Activated T-helper 1 cell treated with anti-CD3 and anti-CD28 coated beads, Interleukin-12 subunit alpha, Interleukin-12 subunit beta, Interleukin-2, Interleukin-4 antibody, amounts not matched to agents 30 ng/mL and 10 ng/mL and 1 ng/mL, durations not matched to agents 14 hours and 24 hours and 36 hours (primary cell): Measurements from ENCODE around the gene PRKCA. TPM values are rescaled to one million over a fixed set of nuclear protein-coding genes. Genes with fewer than 3 reads are reported as not detected.

Source experiments
- DNase-seq: peaks from one replicate; pipeline ENCODE4 v3.0.0; 2021; ENCODE audit warnings: low spot score
- H3K27ac Mint-ChIP-seq: one replicate; pipeline ENCODE4 v1.8.0; 2021; ENCODE audit warnings: mild to moderate bottlenecking, mixed read lengths
- H3K27me3 Mint-ChIP-seq: one replicate; pipeline ENCODE4 v1.8.0; 2022; ENCODE audit warnings: mild to moderate bottlenecking, moderate library complexity, mixed read lengths; ENCODE audit not compliant: insufficient read depth
- H3K36me3 Mint-ChIP-seq: one replicate; pipeline ENCODE4 v1.8.0; 2021; ENCODE audit warnings: low read depth, mixed read lengths
- H3K4me1 Mint-ChIP-seq: one replicate; pipeline ENCODE4 v1.8.0; 2021; ENCODE audit warnings: low read depth, mixed read lengths
- H3K4me3 Mint-ChIP-seq: one replicate; pipeline ENCODE4 v1.8.0; 2021; ENCODE audit warnings: mild to moderate bottlenecking, moderate library complexity, mixed read lengths
- H3K9me3 Mint-ChIP-seq: one replicate; pipeline ENCODE4 v1.8.0; 2021; ENCODE audit warnings: mixed read lengths
- intact Hi-C: fragments of 100-400 bp; cut with micrococcal nuclease; formaldehyde crosslinking; loops from one replicate; pipeline ENCODE4 v1.15.1; 2024
- total RNA-seq: library from RNA; stranded (reverse); gene quantifications from 2 replicates; pipeline ENCODE4 v1.2.3, GENCODE V29; 2022

PRKCA gene
- total RNA-seq, 1 donor from 2014 or later = 157 TPM

- Mint-ChIP-seq H3K36me3 (peaks cover 32% of the 10 kb centered on the region), H3K4me1 (peaks cover 46% of the 10 kb centered on the region), H3K27me3 (no peaks in the 10 kb centered on the region), H3K9me3 (no peaks in the 10 kb centered on the region), H3K27ac (peak overlapping the region; percentile 71), H3K4me3 (peak overlapping the region; percentile 19)
- intact Hi-C loops = loop anchor here (1.0 to 10.0 kb wide), 2 partner anchors 15 to 51 kb away; no protein-coding TSS in a partner anchor
- no peak for DNase-seq
These were observed 191.8 kb downstream of the PRKCA start for GRCh38 chr17:66494023-66494803.

- H3K27me3 Mint-ChIP-seq = no peaks in the 10 kb centered on the region
- H3K4me3 Mint-ChIP-seq = no peak overlapping the region
- intact Hi-C loops = loop anchor here (10.0 kb wide), 1 partner anchor 50 kb away; no protein-coding TSS in a partner anchor
- no peaks in the 10 kb centered on the region for H3K9me3 Mint-ChIP-seq
- peaks cover 33% of the 10 kb centered on the region for H3K36me3 Mint-ChIP-seq
- peaks cover 46% of the 10 kb centered on the region for H3K4me1 Mint-ChIP-seq
- DNase-seq = no peak
- H3K27ac Mint-ChIP-seq = no peak overlapping the region
These were observed 192.6 kb downstream of the PRKCA start for GRCh38 chr17:66495035-66495434.

GRCh38 chr17:66496306-66496705 lies 193.9 kb downstream of the PRKCA start:
- peaks cover 30% of the 10 kb centered on the region for H3K36me3 Mint-ChIP-seq
- intact Hi-C loops = loop anchor here (10.0 kb wide), 1 partner anchor 48 kb away; no protein-coding TSS in a partner anchor
- DNase-seq = no peak
- no peak overlapping the region for H3K27ac Mint-ChIP-seq
- H3K4me3 Mint-ChIP-seq = no peak overlapping the region
- H3K4me1 Mint-ChIP-seq = peaks cover 39% of the 10 kb centered on the region
- no peaks in the 10 kb centered on the region for H3K9me3 Mint-ChIP-seq
- no peaks in the 10 kb centered on the region for H3K27me3 Mint-ChIP-seq

GRCh38 chr17:66498580-66498979 lies 196.2 kb downstream of the PRKCA start:
- peak overlapping the region; percentile 66 for H3K27ac Mint-ChIP-seq
- no peaks in the 10 kb centered on the region for H3K27me3 Mint-ChIP-seq
- H3K4me1 Mint-ChIP-seq = peaks cover 17% of the 10 kb centered on the region
- intact Hi-C loops = loop anchor here (10.0 kb wide), 1 partner anchor 46 kb away; no protein-coding TSS in a partner anchor
- H3K9me3 Mint-ChIP-seq = no peaks in the 10 kb centered on the region
- peaks cover 28% of the 10 kb centered on the region for H3K36me3 Mint-ChIP-seq
- no peak overlapping the region for H3K4me3 Mint-ChIP-seq
- DNase-seq = no peak

- Mint-ChIP-seq H3K4me3 (no peak overlapping the region), H3K9me3 (no peaks in the 10 kb centered on the region), H3K27me3 (no peaks in the 10 kb centered on the region), H3K36me3 (peaks cover 25% of the 10 kb centered on the region), H3K4me1 (peaks cover 61% of the 10 kb centered on the region), H3K27ac (peak overlapping the region; percentile 64)
- DNase-seq = no peak
- intact Hi-C loops = no loop called here
These were observed 204.2 kb downstream of the PRKCA start for GRCh38 chr17:66506641-66507040.

GRCh38 chr17:66507103-66507923 lies 204.9 kb downstream of the PRKCA start:
- intact Hi-C loops = no loop called here
- DNase-seq = no peak

GRCh38 chr17:66507982-66508760 lies 205.8 kb downstream of the PRKCA start:
- Mint-ChIP-seq H3K4me3 (peak overlapping the region; percentile 62), H3K9me3 (no peaks in the 10 kb centered on the region), H3K27ac (peak overlapping the region; percentile 97), H3K36me3 (peaks cover 28% of the 10 kb centered on the region), H3K27me3 (no peaks in the 10 kb centered on the region), H3K4me1 (peaks cover 77% of the 10 kb centered on the region)
- DNase-seq = no peak
- intact Hi-C loops = loop anchor here (2.0 kb wide), 1 partner anchor 17 kb away; no protein-coding TSS in a partner anchor

More at GRCh38 chr17:66507103-66507923, 204.9 kb downstream of the PRKCA start:
- Mint-ChIP-seq H3K4me1 (peaks cover 68% of the 10 kb centered on the region), H3K36me3 (peaks cover 28% of the 10 kb centered on the region), H3K9me3 (no peaks in the 10 kb centered on the region), H3K27me3 (no peaks in the 10 kb centered on the region), H3K27ac (peak overlapping the region; percentile 97), H3K4me3 (peak overlapping the region; percentile 62)

- Mint-ChIP-seq H3K9me3 (no peaks in the 10 kb centered on the region), H3K36me3 (peaks cover 35% of the 10 kb centered on the region), H3K27me3 (no peaks in the 10 kb centered on the region), H3K4me3 (peak overlapping the region; percentile 77), H3K27ac (peak overlapping the region; percentile 97), H3K4me1 (peaks cover 82% of the 10 kb centered on the region)
- intact Hi-C loops = loop anchor here (1.0 to 2.0 kb wide), 7 partner anchors 9 to 254 kb away; no protein-coding TSS in a partner anchor
- peak; percentile 29 for DNase-seq
These were observed 206.8 kb downstream of the PRKCA start for GRCh38 chr17:66508896-66509844.

GRCh38 chr17:66509926-66510325 lies 207.5 kb downstream of the PRKCA start:
- intact Hi-C loops = loop anchor here (1.0 to 2.0 kb wide), 7 partner anchors 8 to 255 kb away; no protein-coding TSS in a partner anchor
- Mint-ChIP-seq H3K4me3 (peak overlapping the region; percentile 77), H3K27me3 (no peaks in the 10 kb centered on the region), H3K4me1 (peaks cover 80% of the 10 kb centered on the region), H3K27ac (peak overlapping the region; percentile 97), H3K36me3 (peaks cover 40% of the 10 kb centered on the region), H3K9me3 (no peaks in the 10 kb centered on the region)
- DNase-seq = no peak

- no peaks in the 10 kb centered on the region for H3K27me3 Mint-ChIP-seq
- intact Hi-C loops = loop anchor here (1.0 kb wide), 3 partner anchors 31 to 205 kb away; no protein-coding TSS in a partner anchor
- no peaks in the 10 kb centered on the region for H3K9me3 Mint-ChIP-seq
- peaks cover 91% of the 10 kb centered on the region for H3K4me1 Mint-ChIP-seq
- H3K27ac Mint-ChIP-seq = peak overlapping the region; percentile 97
- no peak for DNase-seq
- peaks cover 44% of the 10 kb centered on the region for H3K36me3 Mint-ChIP-seq
- H3K4me3 Mint-ChIP-seq = peak overlapping the region; percentile 70
These were observed 208.7 kb downstream of the PRKCA start for GRCh38 chr17:66511135-66511534.

GRCh38 chr17:66514227-66514806 lies 211.9 kb downstream of the PRKCA start:
- no peak for DNase-seq
- intact Hi-C loops = loop anchor here (1.0 kb wide), 1 partner anchor 33 kb away; no protein-coding TSS in a partner anchor
- no peak overlapping the region for H3K4me3 Mint-ChIP-seq
- H3K27ac Mint-ChIP-seq = peak overlapping the region; percentile 79
- peaks cover 86% of the 10 kb centered on the region for H3K4me1 Mint-ChIP-seq
- no peaks in the 10 kb centered on the region for H3K9me3 Mint-ChIP-seq
- H3K36me3 Mint-ChIP-seq = peaks cover 48% of the 10 kb centered on the region
- H3K27me3 Mint-ChIP-seq = no peaks in the 10 kb centered on the region
